GM19455 (cell line): Measurements from ENCODE around the gene KLK13.

Experiments
- ATAC-seq: cut with Tn5 transposase; IDR thresholded peaks from one replicate; pipeline ENCODE4 v1.9.1; 2021; ENCODE audit not compliant: unreplicated experiment

Gene KLK13

GRCh38 chr19:51064534-51065220 lies at the start of gene KLK13:
TSS of gene KLK13 (minus strand) at chr19:51065092. CDS start at chr19:51065067, 25 bp downstream.
- ATAC-seq, result no peak

- ATAC-seq, result no peak
Observed at GRCh38 chr19:51114087-51114729, 49.3 kb upstream of the KLK13 start.

- ATAC-seq, result no peak
Observed at GRCh38 chr19:51111606-51112005, 46.7 kb upstream of the KLK13 start.

- ATAC-seq, result no peak
Observed at GRCh38 chr19:51110666-51110971, 45.7 kb upstream of the KLK13 start.

GRCh38 chr19:51108805-51109146 lies 43.9 kb upstream of the KLK13 start:
- ATAC-seq, result peak; percentile 42

- ATAC-seq, result peak; percentile 92
Observed at GRCh38 chr19:51108066-51108804, 43.3 kb upstream of the KLK13 start, which contains the start of gene CTU1. TSS of gene CTU1 (minus strand) at chr19:51108409. CDS start at chr19:51104569, 3,840 bp downstream.

- no peak for ATAC-seq
Observed at GRCh38 chr19:51107406-51108065, 42.6 kb upstream of the KLK13 start.

- no peak for ATAC-seq
Observed at GRCh38 chr19:51103926-51104341, 39.0 kb upstream of the KLK13 start.

- ATAC-seq, result no peak
Observed at GRCh38 chr19:51102991-51103390, 38.1 kb upstream of the KLK13 start.

GRCh38 chr19:51101171-51101865 lies 36.4 kb upstream of the KLK13 start:
- no peak for ATAC-seq

GRCh38 chr19:51100601-51101000 lies 35.7 kb upstream of the KLK13 start:
- ATAC-seq, result no peak

GRCh38 chr19:51099047-51099382 lies 34.1 kb upstream of the KLK13 start:
- ATAC-seq, result no peak

- ATAC-seq, result no peak
Observed at GRCh38 chr19:51098365-51099046, 33.6 kb upstream of the KLK13 start.

- no peak for ATAC-seq
Observed at GRCh38 chr19:51097796-51098195, 32.9 kb upstream of the KLK13 start.

GRCh38 chr19:51097166-51097738 lies 32.4 kb upstream of the KLK13 start:
- ATAC-seq, result no peak

- no peak for ATAC-seq
Observed at GRCh38 chr19:51096473-51097165, 31.7 kb upstream of the KLK13 start.

GRCh38 chr19:51094696-51095279 lies 29.9 kb upstream of the KLK13 start:
- ATAC-seq, result no peak

- ATAC-seq, result no peak
Observed at GRCh38 chr19:51093510-51094345, 28.8 kb upstream of the KLK13 start.
